HUES48 (cell line): ENCODE measurements around the gene HTR3A.

Experiments
- H3K27ac ChIP-seq: one replicate; pipeline ENCODE4 v1.7.0; 2013; ENCODE audit warnings: low read depth, low read length, inconsistent platforms
- H3K27me3 ChIP-seq: 2 replicates; pipeline ENCODE4 v1.6.1; 2013; ENCODE audit warnings: mild to moderate bottlenecking, low read length; ENCODE audit not compliant: control insufficient read depth, insufficient read depth
- H3K36me3 ChIP-seq: 2 replicates; pipeline ENCODE4 v1.6.1; 2013; ENCODE audit warnings: low read length; ENCODE audit not compliant: control insufficient read depth, insufficient read depth
- H3K4me1 ChIP-seq: 2 replicates; pipeline ENCODE4 v1.6.1; 2013; ENCODE audit warnings: mild to moderate bottlenecking, low read length; ENCODE audit not compliant: control insufficient read depth, insufficient read depth
- H3K4me3 ChIP-seq: 2 replicates; pipeline ENCODE4 v1.5.1; 2013; ENCODE audit warnings: mild to moderate bottlenecking, low read depth, low read length
- H3K9ac ChIP-seq: 2 replicates; pipeline ENCODE4 v1.6.1; 2013; ENCODE audit warnings: mild to moderate bottlenecking, low read depth, low read length, moderate library complexity
- H3K9me3 ChIP-seq: 2 replicates; pipeline ENCODE4 v1.6.1; 2013; ENCODE audit warnings: low read length; ENCODE audit not compliant: control insufficient read depth, insufficient read depth

HTR3A gene

GRCh38 chr11:113994077-113994954, 19.4 kb downstream of the HTR3A start:
- H3K27ac ChIP-seq = no peak overlapping the region
- no peak overlapping the region for H3K9ac ChIP-seq
- no peaks in the 10 kb centered on the region for H3K36me3 ChIP-seq
- no peak overlapping the region for H3K4me3 ChIP-seq
- peaks cover 17% of the 10 kb centered on the region for H3K4me1 ChIP-seq
- H3K27me3 ChIP-seq = no peaks in the 10 kb centered on the region
- no peaks in the 10 kb centered on the region for H3K9me3 ChIP-seq

GRCh38 chr11:113997473-113997872, 22.6 kb downstream of the HTR3A start:
- Histone ChIP-seq H3K4me1 (peaks cover 12% of the 10 kb centered on the region), H3K9ac (no peak overlapping the region), H3K4me3 (no peak overlapping the region), H3K9me3 (no peaks in the 10 kb centered on the region), H3K36me3 (no peaks in the 10 kb centered on the region), H3K27me3 (no peaks in the 10 kb centered on the region), H3K27ac (no peak overlapping the region)

- H3K9me3 ChIP-seq = no peaks in the 10 kb centered on the region
- no peaks in the 10 kb centered on the region for H3K36me3 ChIP-seq
- H3K4me3 ChIP-seq = no peak overlapping the region
- peaks cover 7% of the 10 kb centered on the region for H3K4me1 ChIP-seq
- no peak overlapping the region for H3K9ac ChIP-seq
- H3K27ac ChIP-seq = no peak overlapping the region
- no peaks in the 10 kb centered on the region for H3K27me3 ChIP-seq
These were observed 23.7 kb downstream of the HTR3A start for GRCh38 chr11:113998574-113998973.

- H3K4me1 ChIP-seq = no peaks in the 10 kb centered on the region
- no peak overlapping the region for H3K4me3 ChIP-seq
- H3K27ac ChIP-seq = no peak overlapping the region
- no peak overlapping the region for H3K9ac ChIP-seq
- H3K9me3 ChIP-seq = no peaks in the 10 kb centered on the region
- H3K36me3 ChIP-seq = no peaks in the 10 kb centered on the region
- H3K27me3 ChIP-seq = no peaks in the 10 kb centered on the region
These were observed 25.6 kb downstream of the HTR3A start for GRCh38 chr11:114000526-114000925.

GRCh38 chr11:114001416-114001815, 26.5 kb downstream of the HTR3A start:
- no peak overlapping the region for H3K4me3 ChIP-seq
- H3K27ac ChIP-seq = no peak overlapping the region
- no peaks in the 10 kb centered on the region for H3K4me1 ChIP-seq
- no peaks in the 10 kb centered on the region for H3K9me3 ChIP-seq
- no peaks in the 10 kb centered on the region for H3K36me3 ChIP-seq
- H3K9ac ChIP-seq = no peak overlapping the region
- no peaks in the 10 kb centered on the region for H3K27me3 ChIP-seq

- Histone ChIP-seq H3K27ac (no peak overlapping the region), H3K36me3 (no peaks in the 10 kb centered on the region), H3K9ac (no peak overlapping the region), H3K4me3 (no peak overlapping the region), H3K27me3 (no peaks in the 10 kb centered on the region), H3K4me1 (no peaks in the 10 kb centered on the region), H3K9me3 (no peaks in the 10 kb centered on the region)
These were observed 33.4 kb downstream of the HTR3A start for GRCh38 chr11:114008331-114008730.

GRCh38 chr11:114010931-114011330, 36.0 kb downstream of the HTR3A start:
- Histone ChIP-seq H3K9me3 (no peaks in the 10 kb centered on the region), H3K9ac (no peak overlapping the region), H3K36me3 (no peaks in the 10 kb centered on the region), H3K27me3 (no peaks in the 10 kb centered on the region), H3K4me1 (no peaks in the 10 kb centered on the region), H3K27ac (no peak overlapping the region), H3K4me3 (no peak overlapping the region)

- Histone ChIP-seq H3K27me3 (no peaks in the 10 kb centered on the region), H3K9me3 (no peaks in the 10 kb centered on the region), H3K4me3 (no peak overlapping the region), H3K36me3 (no peaks in the 10 kb centered on the region), H3K27ac (no peak overlapping the region), H3K4me1 (no peaks in the 10 kb centered on the region), H3K9ac (no peak overlapping the region)
These were observed 36.5 kb downstream of the HTR3A start for GRCh38 chr11:114011443-114011842.

- Histone ChIP-seq H3K27me3 (no peaks in the 10 kb centered on the region), H3K9me3 (no peaks in the 10 kb centered on the region), H3K9ac (no peak overlapping the region), H3K4me3 (no peak overlapping the region), H3K27ac (no peak overlapping the region), H3K36me3 (no peaks in the 10 kb centered on the region), H3K4me1 (no peaks in the 10 kb centered on the region)
These were observed 40.2 kb downstream of the HTR3A start for GRCh38 chr11:114015117-114015516.

GRCh38 chr11:114016986-114017385, 42.1 kb downstream of the HTR3A start:
- no peak overlapping the region for H3K4me3 ChIP-seq
- H3K9ac ChIP-seq = no peak overlapping the region
- no peak overlapping the region for H3K27ac ChIP-seq
- no peaks in the 10 kb centered on the region for H3K4me1 ChIP-seq
- no peaks in the 10 kb centered on the region for H3K9me3 ChIP-seq
- H3K36me3 ChIP-seq = no peaks in the 10 kb centered on the region
- H3K27me3 ChIP-seq = no peaks in the 10 kb centered on the region

GRCh38 chr11:114017723-114018122, 42.8 kb downstream of the HTR3A start:
- Histone ChIP-seq H3K9ac (no peak overlapping the region), H3K4me3 (no peak overlapping the region), H3K4me1 (no peaks in the 10 kb centered on the region), H3K9me3 (no peaks in the 10 kb centered on the region), H3K27me3 (no peaks in the 10 kb centered on the region), H3K27ac (no peak overlapping the region), H3K36me3 (no peaks in the 10 kb centered on the region)
